ENCODE measurements around the gene SCUBE3. TPM values are rescaled to one million over a fixed set of nuclear protein-coding genes. Genes with fewer than 3 reads are reported as not detected.

SCUBE3 gene
- under 1 TPM; 0.05 to 0.16 TPM for total RNA-seq

DNA sequence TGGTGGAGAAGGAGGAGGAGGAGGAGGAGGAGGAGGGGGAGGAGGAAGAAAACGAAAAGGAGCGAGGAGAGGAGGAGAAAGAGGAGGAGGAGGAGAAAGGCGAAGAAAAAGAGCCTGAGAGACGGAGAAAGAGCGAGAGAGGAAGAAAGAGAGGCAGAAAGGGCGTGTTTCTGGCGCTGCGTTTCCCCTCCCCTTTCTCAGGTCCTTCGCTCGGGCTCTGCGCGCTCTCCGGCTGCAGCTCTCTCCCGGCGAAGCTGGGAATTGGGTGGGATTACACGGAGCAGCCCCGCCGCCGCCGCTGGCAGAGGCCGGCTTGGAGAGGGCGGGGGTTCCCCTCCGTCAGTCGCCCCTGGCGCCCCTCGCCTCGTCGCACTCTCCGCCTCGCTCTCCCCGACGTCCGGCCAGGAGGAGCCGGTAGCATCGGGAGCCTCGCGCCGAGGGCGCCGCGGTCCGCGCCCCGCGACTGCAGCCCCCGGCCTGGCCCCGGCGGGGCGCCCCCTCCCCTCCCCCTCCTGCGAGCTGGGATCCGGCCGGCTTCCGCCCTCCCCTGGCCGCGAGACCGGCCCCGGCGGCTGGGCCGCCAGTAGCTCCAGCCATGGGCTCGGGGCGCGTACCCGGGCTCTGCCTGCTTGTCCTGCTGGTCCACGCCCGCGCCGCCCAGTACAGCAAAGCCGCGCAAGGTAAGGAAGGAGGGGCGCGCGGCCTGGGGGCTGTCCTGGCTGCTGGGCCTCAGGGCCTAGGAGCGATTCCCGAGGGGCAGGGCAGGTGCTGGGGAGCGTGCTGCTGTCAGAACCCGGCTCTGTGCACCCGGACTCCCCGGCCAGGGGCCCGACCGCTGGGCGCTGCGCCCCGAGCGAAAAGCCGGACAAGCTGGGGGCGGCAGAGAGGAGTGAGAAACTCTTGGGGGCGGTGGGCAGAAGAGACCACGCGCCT lies at the start of gene SCUBE3:
SCUBE3 (plus strand) TSS at position 133 of the 933 bp plus-strand sequence; CDS start at position 596, 463 bp downstream.
- Mint-ChIP-seq H3K9me3 (no peaks in the 10 kb centered on the region), H3K36me3 (ENCODE audit: insufficient read depth in 2 of 2) (no peaks in the 10 kb centered on the region), H3K27ac (no peak within 1 kb of the TSS), H3K4me3 (peak within 1 kb of the TSS; percentile 75 to 83), H3K27me3 (ENCODE audit: low read depth) (peaks cover 78% of the 10 kb centered on the region), H3K4me1 (ENCODE audit: low read depth) (peaks cover 6% of the 10 kb centered on the region)
- DNase-seq (peak; percentile 14 to 21), ATAC-seq (replicated peaks in 1 of 2) (peak; percentile 54 to 60)

- H3K27me3 Mint-ChIP-seq (ENCODE audit: low read depth), result peaks cover 37% of the 10 kb centered on the region
- H3K4me3 Mint-ChIP-seq, result no peak overlapping the region
- peaks cover under 1 to 1% of the 10 kb centered on the region in 2 donors for H3K9me3 Mint-ChIP-seq
- DNase-seq (no peak), ATAC-seq (replicated peaks in 1 of 2) (no peak)
- H3K36me3 Mint-ChIP-seq (ENCODE audit: insufficient read depth in 2 of 2), result peaks cover under 1 to 2% of the 10 kb centered on the region in 2 donors
- peaks cover 6% of the 10 kb centered on the region for H3K4me1 Mint-ChIP-seq (ENCODE audit: low read depth)
- H3K27ac Mint-ChIP-seq, result no peak overlapping the region
Observed at GRCh38 chr6:35164277-35164676, 49.5 kb upstream of the SCUBE3 start.

DNA sequence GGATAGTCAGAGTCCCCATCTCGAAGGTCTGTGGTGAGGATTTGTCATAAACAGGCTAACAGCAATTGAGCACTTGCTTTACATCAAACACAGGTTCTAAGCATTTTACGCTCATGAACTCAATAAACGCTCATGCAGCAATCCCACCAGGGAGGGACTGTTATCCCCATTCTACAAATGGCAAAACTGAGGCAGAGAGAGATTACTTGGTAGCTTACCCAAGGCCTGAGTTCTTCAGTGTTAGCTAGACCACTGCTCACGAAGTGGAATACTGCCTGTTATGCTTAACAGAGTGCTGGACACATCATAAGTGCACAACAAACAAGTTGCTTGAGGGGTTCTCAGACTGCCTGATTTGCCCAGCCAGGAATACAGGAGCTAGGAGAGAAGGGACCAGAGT lies 48.9 kb upstream of the SCUBE3 start:
- Mint-ChIP-seq H3K9me3 (peaks cover 5% of the 10 kb centered on the region in 2 donors), H3K4me1 (ENCODE audit: low read depth) (peaks cover 6% of the 10 kb centered on the region), H3K27ac (no peak overlapping the region), H3K4me3 (no peak overlapping the region), H3K27me3 (ENCODE audit: low read depth) (peaks cover 37% of the 10 kb centered on the region), H3K36me3 (ENCODE audit: insufficient read depth in 2 of 2) (peaks cover 4 to 5% of the 10 kb centered on the region in 2 donors)
- ATAC-seq (replicated peaks in 1 of 2), result no peak
- no peak for DNase-seq

GRCh38 chr6:35165630-35166071 lies 48.1 kb upstream of the SCUBE3 start:
- H3K27me3 Mint-ChIP-seq (ENCODE audit: low read depth), result peaks cover 41% of the 10 kb centered on the region
- peaks cover 13% of the 10 kb centered on the region for H3K4me1 Mint-ChIP-seq (ENCODE audit: low read depth)
- no peak for ATAC-seq (replicated peaks in 1 of 2)

GRCh38 chr6:35166116-35166515 lies 47.6 kb upstream of the SCUBE3 start:
- ATAC-seq (replicated peaks in 1 of 2) (no peak), DNase-seq (no peak)
- H3K27ac Mint-ChIP-seq, result no peak overlapping the region
- H3K36me3 Mint-ChIP-seq (ENCODE audit: insufficient read depth in 2 of 2), result peaks cover 4 to 5% of the 10 kb centered on the region in 2 donors
- H3K4me1 Mint-ChIP-seq (ENCODE audit: low read depth), result peaks cover 18% of the 10 kb centered on the region
- H3K9me3 Mint-ChIP-seq, result peaks cover 5% of the 10 kb centered on the region in 2 donors
- peaks cover 40% of the 10 kb centered on the region for H3K27me3 Mint-ChIP-seq (ENCODE audit: low read depth)
- no peak overlapping the region for H3K4me3 Mint-ChIP-seq

More at GRCh38 chr6:35165630-35166071, 48.1 kb upstream of the SCUBE3 start:
- no peak overlapping the region for H3K27ac Mint-ChIP-seq
- peaks cover 4 to 5% of the 10 kb centered on the region in 2 donors for H3K36me3 Mint-ChIP-seq (ENCODE audit: insufficient read depth in 2 of 2)
- no peak for DNase-seq
- H3K4me3 Mint-ChIP-seq, result no peak overlapping the region
- H3K9me3 Mint-ChIP-seq, result peaks cover 5% of the 10 kb centered on the region in 2 donors

- H3K4me3 Mint-ChIP-seq, result no peak overlapping the region
- ATAC-seq (replicated peaks in 1 of 2) (no peak), DNase-seq (no peak)
- peaks cover 36% of the 10 kb centered on the region for H3K27me3 Mint-ChIP-seq (ENCODE audit: low read depth)
- H3K36me3 Mint-ChIP-seq (ENCODE audit: insufficient read depth in 2 of 2), result peaks cover 4 to 5% of the 10 kb centered on the region in 2 donors
- no peak overlapping the region for H3K27ac Mint-ChIP-seq
- peaks cover 5% of the 10 kb centered on the region in 2 donors for H3K9me3 Mint-ChIP-seq
- H3K4me1 Mint-ChIP-seq (ENCODE audit: low read depth), result peaks cover 18% of the 10 kb centered on the region
Observed at GRCh38 chr6:35166520-35166919, 47.2 kb upstream of the SCUBE3 start.

- no peak for DNase-seq
- Mint-ChIP-seq H3K27ac (no peak overlapping the region), H3K9me3 (peaks cover 5% of the 10 kb centered on the region in 2 donors), H3K4me3 (no peak overlapping the region), H3K36me3 (ENCODE audit: insufficient read depth in 2 of 2) (peaks cover 4 to 5% of the 10 kb centered on the region in 2 donors), H3K4me1 (ENCODE audit: low read depth) (peaks cover 18% of the 10 kb centered on the region), H3K27me3 (ENCODE audit: low read depth) (peaks cover 36% of the 10 kb centered on the region)
- ATAC-seq (replicated peaks in 1 of 2), result no peak
Observed at GRCh38 chr6:35167505-35167904, 46.3 kb upstream of the SCUBE3 start.

- peaks cover 36% of the 10 kb centered on the region for H3K27me3 Mint-ChIP-seq (ENCODE audit: low read depth)
- ATAC-seq (replicated peaks in 1 of 2) (no peak), DNase-seq (no peak)
- peaks cover 5% of the 10 kb centered on the region in 2 donors for H3K9me3 Mint-ChIP-seq
- H3K27ac Mint-ChIP-seq, result no peak overlapping the region
- H3K4me1 Mint-ChIP-seq (ENCODE audit: low read depth), result peaks cover 18% of the 10 kb centered on the region
- no peak overlapping the region for H3K4me3 Mint-ChIP-seq
- H3K36me3 Mint-ChIP-seq (ENCODE audit: insufficient read depth in 2 of 2), result peaks cover 4 to 5% of the 10 kb centered on the region in 2 donors
Observed at GRCh38 chr6:35168461-35168861, 45.3 kb upstream of the SCUBE3 start.

- H3K4me1 Mint-ChIP-seq (ENCODE audit: low read depth), result peaks cover 23% of the 10 kb centered on the region
- ATAC-seq (replicated peaks in 1 of 2) (no peak), DNase-seq (no peak)
- peaks cover 4 to 5% of the 10 kb centered on the region in 2 donors for H3K36me3 Mint-ChIP-seq (ENCODE audit: insufficient read depth in 2 of 2)
- peak overlapping the region in 1 of 2 donors; percentile 17 for H3K4me3 Mint-ChIP-seq
- H3K27me3 Mint-ChIP-seq (ENCODE audit: low read depth), result peaks cover 31% of the 10 kb centered on the region
- H3K9me3 Mint-ChIP-seq, result peaks cover 5% of the 10 kb centered on the region in 2 donors
- H3K27ac Mint-ChIP-seq, result no peak overlapping the region
Observed at GRCh38 chr6:35170166-35170565, 43.6 kb upstream of the SCUBE3 start.

DNA sequence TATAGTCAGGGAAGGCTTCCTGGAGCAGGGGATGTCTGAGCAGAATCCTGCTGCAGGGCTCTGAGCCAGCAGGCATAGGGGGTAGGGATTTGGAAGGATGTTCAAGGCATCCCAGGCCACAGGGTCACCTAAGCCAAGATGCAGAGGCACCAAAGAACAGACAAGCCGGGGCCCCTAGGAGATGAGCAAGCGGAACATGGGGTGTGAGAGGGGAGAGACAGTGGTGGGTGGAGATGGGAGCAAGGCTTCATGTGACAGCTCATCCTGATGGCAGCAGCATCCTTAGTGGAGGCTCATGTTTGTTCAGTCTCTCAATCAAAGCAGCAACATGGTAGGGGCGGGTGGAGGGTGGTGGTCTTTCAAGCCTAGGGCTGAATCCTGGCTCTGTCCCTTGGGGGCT lies 42.9 kb upstream of the SCUBE3 start:
- Mint-ChIP-seq H3K9me3 (peaks cover 5% of the 10 kb centered on the region in 2 donors), H3K4me3 (no peak overlapping the region), H3K27ac (no peak overlapping the region), H3K27me3 (ENCODE audit: low read depth) (peaks cover 33% of the 10 kb centered on the region), H3K4me1 (ENCODE audit: low read depth) (peaks cover 17% of the 10 kb centered on the region), H3K36me3 (ENCODE audit: insufficient read depth in 2 of 2) (peaks cover 4 to 5% of the 10 kb centered on the region in 2 donors)
- DNase-seq (no peak), ATAC-seq (replicated peaks in 1 of 2) (no peak)

DNA sequence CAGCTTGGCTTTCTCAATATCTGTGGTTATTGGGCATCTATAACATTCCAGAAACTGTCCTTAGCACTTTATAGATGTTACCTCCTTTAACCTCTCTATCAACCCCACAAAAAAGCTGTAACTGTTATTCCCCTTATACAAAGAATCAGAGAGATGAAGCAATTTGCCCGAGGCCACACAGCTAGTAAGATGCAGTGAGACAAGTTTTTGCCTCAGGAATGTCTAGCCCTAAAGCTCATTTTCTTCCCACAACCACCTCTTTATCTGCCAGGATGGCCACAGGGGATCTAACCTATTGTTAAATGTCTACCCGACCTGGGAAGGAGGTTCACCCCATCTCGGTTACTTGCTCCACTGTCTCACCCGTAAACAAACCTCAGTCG lies 40.7 kb upstream of the SCUBE3 start:
- DNase-seq (no peak), ATAC-seq (replicated peaks in 1 of 2) (no peak)
- no peak overlapping the region for H3K27ac Mint-ChIP-seq
- peaks cover 37% of the 10 kb centered on the region for H3K27me3 Mint-ChIP-seq (ENCODE audit: low read depth)
- H3K36me3 Mint-ChIP-seq (ENCODE audit: insufficient read depth in 2 of 2), result peaks cover 4 to 5% of the 10 kb centered on the region in 2 donors
- H3K4me1 Mint-ChIP-seq (ENCODE audit: low read depth), result peaks cover 17% of the 10 kb centered on the region
- H3K4me3 Mint-ChIP-seq, result no peak overlapping the region
- H3K9me3 Mint-ChIP-seq, result peaks cover 5% of the 10 kb centered on the region in 2 donors

DNA sequence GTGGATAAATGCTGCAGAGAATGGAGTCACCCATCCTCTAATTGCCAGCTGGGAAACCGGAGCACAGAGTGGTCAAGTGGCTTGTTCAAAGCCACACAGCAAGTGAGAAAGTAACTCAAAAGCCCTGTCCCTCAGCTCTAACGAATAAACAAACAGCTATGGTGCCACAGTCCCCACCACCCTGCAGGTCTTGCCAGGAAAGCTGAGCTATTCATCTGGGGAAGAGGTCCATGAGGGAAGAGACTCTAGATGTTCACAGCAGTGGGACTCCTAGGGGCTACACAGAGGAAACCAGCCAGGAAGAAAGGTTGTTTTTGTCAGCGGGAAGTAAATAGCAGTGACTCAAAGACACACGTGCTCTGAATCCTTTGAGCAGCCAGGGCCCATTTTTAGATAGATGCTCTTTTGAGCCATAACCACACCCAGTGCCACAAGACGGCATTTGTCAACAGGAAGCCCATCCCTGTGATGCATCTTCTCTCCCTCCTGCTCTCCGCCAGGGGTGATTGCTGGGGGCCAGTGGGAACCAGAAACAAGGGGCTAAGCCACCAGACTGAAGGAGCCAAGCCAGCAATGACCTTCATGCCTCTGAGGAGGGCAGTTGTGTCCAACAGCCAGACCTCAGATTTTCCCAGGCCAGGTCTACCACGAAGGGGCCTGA lies 40.2 kb upstream of the SCUBE3 start:
- no peak for DNase-seq
- Mint-ChIP-seq H3K4me1 (ENCODE audit: low read depth) (peaks cover 17% of the 10 kb centered on the region), H3K9me3 (peaks cover 5% of the 10 kb centered on the region in 2 donors), H3K4me3 (no peak overlapping the region), H3K27me3 (ENCODE audit: low read depth) (peaks cover 42% of the 10 kb centered on the region), H3K36me3 (ENCODE audit: insufficient read depth in 2 of 2) (peaks cover 4 to 5% of the 10 kb centered on the region in 2 donors), H3K27ac (no peak overlapping the region)
- peak in 1 of 2 donors; percentile 49 for ATAC-seq (replicated peaks in 1 of 2)

DNA sequence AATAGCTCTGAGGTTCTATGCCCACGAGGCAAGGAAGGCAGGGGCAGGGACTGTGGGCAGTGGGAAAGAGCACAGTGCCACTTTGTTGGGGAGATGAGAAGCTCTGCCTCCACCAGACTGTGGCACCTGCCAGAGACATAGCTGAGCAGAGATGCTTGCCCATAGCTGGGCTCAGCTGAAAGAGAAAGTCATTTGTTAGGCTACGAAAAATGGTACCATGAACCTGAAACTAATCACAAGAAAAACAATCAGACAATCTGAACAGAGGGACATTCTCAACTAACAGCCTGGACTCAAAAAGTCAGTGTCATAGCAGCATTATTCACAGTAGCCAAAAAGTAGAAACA lies 39.7 kb upstream of the SCUBE3 start:
- H3K4me1 Mint-ChIP-seq (ENCODE audit: low read depth), result peaks cover 17% of the 10 kb centered on the region
- no peak for ATAC-seq (replicated peaks in 1 of 2)
- no peak for DNase-seq
- peaks cover 45% of the 10 kb centered on the region for H3K27me3 Mint-ChIP-seq (ENCODE audit: low read depth)
- no peak overlapping the region for H3K27ac Mint-ChIP-seq
- H3K9me3 Mint-ChIP-seq, result peaks cover 5% of the 10 kb centered on the region in 2 donors
- peaks cover 4 to 5% of the 10 kb centered on the region in 2 donors for H3K36me3 Mint-ChIP-seq (ENCODE audit: insufficient read depth in 2 of 2)
- H3K4me3 Mint-ChIP-seq, result no peak overlapping the region

All from activated T-cell treated with anti-CD3 and anti-CD28 coated beads, Interleukin-2, amount 50 U/mL, for 72 hours (primary cell).